Neural crest cell (in vitro differentiated cells): ENCODE results near the gene PCCA. TPM values are rescaled to one million over a fixed set of nuclear protein-coding genes. Genes with fewer than 3 reads are reported as not detected.
A peak's percentile ranks its signal among the peaks of the same experiment; 100 is the strongest.

ENCODE experiments used
- DNase-seq: peaks from one replicate; pipeline ENCODE4 v3.0.0; 2021; ENCODE audit warnings: low read depth, mixed read lengths, low spot score
- H3K27ac Mint-ChIP-seq: one replicate; pipeline ENCODE4 v1.8.0; 2021; ENCODE audit warnings: mild to moderate bottlenecking, mixed read lengths; ENCODE audit not compliant: unreplicated experiment
- H3K27me3 Mint-ChIP-seq: 2 replicates; pipeline ENCODE4 v1.8.0; 2021; ENCODE audit warnings: low read depth, mild to moderate bottlenecking, mixed read lengths
- H3K36me3 Mint-ChIP-seq: 2 replicates; pipeline ENCODE4 v1.8.0; 2021; ENCODE audit warnings: low read depth, mild to moderate bottlenecking, mixed read lengths
- H3K4me1 Mint-ChIP-seq: 2 replicates; pipeline ENCODE4 v1.8.0; 2021; ENCODE audit warnings: mixed read lengths
- H3K4me3 Mint-ChIP-seq: one replicate; pipeline ENCODE4 v1.8.0; 2021; ENCODE audit warnings: mild to moderate bottlenecking, mixed read lengths
- H3K9me3 Mint-ChIP-seq: 2 replicates; pipeline ENCODE4 v1.8.0; 2021; ENCODE audit warnings: mixed read lengths
- total RNA-seq: library from RNA; stranded (reverse); gene quantifications from 2 replicates; pipeline ENCODE4 v1.2.1, GENCODE V29; 2021
- TF ChIP-seq, protein P1 (sequence below): fragments of 200-600 bp; sonication (generic); conservative IDR thresholded peaks from 2 replicates; pipeline ENCODE4 v1.5.0; 2021; ENCODE audit warnings: antibody characterized with exemption, mild to moderate bottlenecking

PCCA gene
- total RNA-seq, 1 donor from 2014 or later = 40.6 TPM

DNA sequence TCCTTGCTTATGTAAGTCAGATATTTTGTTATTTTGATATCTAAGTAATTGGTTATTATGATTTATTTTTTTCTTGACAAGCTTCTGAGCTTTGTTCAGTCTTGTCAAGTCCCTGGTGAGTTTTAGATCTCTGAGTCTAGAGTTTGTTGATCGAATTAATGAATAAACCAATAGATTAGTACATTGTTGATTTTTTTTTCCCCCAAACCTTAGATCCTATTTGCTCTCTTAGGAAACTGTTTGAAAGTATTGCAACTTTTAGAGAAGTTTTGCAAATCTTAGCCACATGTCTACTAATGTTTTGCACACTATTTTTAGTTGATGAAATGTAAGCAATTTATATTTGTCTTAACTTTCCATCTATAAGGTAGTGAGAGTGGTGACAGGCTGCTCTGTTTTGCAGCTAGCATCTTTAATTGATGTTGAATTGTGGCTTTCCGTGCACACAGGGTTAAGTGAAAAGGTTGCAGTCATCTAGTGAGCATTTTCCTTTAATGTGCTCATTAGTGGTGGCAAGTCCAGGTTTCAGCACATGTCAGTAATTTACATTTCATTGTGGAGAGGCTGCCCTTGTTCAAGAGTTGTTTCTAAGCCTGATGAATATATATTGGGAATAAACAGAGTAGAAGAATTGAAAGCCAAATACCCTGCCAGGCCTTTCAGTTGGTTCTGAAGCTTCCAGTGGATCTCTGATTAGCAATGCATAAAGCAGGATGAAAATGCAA, 86.3 kb downstream of the PCCA start:
- Mint-ChIP-seq H3K4me1 (peaks cover 21% of the 10 kb centered on the region), H3K27ac (peak overlapping the region; percentile 8), H3K4me3 (no peak overlapping the region), H3K27me3 (no peaks in the 10 kb centered on the region), H3K36me3 (peaks cover 13% of the 10 kb centered on the region), H3K9me3 (peaks cover 4% of the 10 kb centered on the region)
- no peak for DNase-seq
- TF ChIP-seq, protein P1, sequence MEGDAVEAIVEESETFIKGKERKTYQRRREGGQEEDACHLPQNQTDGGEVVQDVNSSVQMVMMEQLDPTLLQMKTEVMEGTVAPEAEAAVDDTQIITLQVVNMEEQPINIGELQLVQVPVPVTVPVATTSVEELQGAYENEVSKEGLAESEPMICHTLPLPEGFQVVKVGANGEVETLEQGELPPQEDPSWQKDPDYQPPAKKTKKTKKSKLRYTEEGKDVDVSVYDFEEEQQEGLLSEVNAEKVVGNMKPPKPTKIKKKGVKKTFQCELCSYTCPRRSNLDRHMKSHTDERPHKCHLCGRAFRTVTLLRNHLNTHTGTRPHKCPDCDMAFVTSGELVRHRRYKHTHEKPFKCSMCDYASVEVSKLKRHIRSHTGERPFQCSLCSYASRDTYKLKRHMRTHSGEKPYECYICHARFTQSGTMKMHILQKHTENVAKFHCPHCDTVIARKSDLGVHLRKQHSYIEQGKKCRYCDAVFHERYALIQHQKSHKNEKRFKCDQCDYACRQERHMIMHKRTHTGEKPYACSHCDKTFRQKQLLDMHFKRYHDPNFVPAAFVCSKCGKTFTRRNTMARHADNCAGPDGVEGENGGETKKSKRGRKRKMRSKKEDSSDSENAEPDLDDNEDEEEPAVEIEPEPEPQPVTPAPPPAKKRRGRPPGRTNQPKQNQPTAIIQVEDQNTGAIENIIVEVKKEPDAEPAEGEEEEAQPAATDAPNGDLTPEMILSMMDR = no peak

DNA sequence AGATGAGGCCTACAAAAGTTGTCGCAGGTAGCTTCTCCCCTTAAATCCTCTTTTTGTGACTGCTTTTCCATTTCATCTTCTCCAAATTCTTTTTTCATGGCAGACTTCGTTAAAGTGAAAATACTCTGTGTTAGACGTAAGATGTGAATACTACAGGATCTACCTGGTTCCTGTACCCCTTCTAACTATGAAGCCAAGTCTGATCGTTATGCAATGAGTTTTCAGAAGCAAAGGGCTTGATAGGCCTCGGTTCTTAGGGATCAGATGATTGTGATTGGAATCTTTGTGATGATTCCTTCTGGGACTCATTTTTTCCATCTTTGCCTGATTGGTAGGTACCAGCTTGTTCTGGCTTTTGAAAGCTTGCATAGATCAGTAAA, 86.9 kb downstream of the PCCA start:
- DNase-seq = no peak

DNA sequence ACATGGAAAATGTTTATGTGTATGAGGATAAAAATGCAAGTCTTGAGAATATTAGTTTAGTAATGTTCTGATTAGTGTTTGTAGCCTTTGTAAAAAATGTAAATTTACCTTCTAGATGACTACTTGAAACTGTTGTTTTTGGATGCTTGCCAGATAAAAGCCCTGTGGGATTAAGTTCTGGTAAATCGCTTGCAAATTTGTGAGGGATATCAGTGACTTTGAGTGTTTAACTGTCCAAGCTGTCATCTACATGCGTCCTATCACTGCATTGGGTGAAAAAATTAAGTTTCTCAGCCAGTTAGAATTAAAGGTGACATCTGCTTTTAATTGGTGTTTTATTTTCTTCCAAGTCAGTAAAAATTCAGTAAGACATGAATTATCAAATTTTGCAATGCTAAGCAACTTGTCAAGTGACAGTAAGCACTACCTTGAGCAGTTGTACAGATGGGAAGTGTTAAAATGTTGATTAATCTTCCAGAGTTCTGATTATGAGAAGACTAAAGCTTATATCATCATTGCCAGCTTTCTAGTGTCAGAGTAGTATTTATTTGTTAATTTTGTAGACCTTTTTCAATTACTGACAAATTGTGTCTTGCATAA, 88.0 kb downstream of the PCCA start:
- H3K27me3 Mint-ChIP-seq = no peaks in the 10 kb centered on the region
- TF ChIP-seq, protein P1 = no peak
- H3K27ac Mint-ChIP-seq = no peak overlapping the region
- H3K36me3 Mint-ChIP-seq = peaks cover 13% of the 10 kb centered on the region
- peaks cover 4% of the 10 kb centered on the region for H3K9me3 Mint-ChIP-seq
- H3K4me1 Mint-ChIP-seq = peaks cover 21% of the 10 kb centered on the region
- H3K4me3 Mint-ChIP-seq = no peak overlapping the region
- DNase-seq = no peak

More for the DNA sequence above, 86.9 kb downstream of the PCCA start:
- H3K27me3 Mint-ChIP-seq = no peaks in the 10 kb centered on the region
- TF ChIP-seq, protein P1 = no peak
- H3K9me3 Mint-ChIP-seq = peaks cover 4% of the 10 kb centered on the region
- H3K4me1 Mint-ChIP-seq = peaks cover 21% of the 10 kb centered on the region
- peaks cover 13% of the 10 kb centered on the region for H3K36me3 Mint-ChIP-seq
- H3K4me3 Mint-ChIP-seq = no peak overlapping the region
- H3K27ac Mint-ChIP-seq = peak overlapping the region; percentile 8

DNA sequence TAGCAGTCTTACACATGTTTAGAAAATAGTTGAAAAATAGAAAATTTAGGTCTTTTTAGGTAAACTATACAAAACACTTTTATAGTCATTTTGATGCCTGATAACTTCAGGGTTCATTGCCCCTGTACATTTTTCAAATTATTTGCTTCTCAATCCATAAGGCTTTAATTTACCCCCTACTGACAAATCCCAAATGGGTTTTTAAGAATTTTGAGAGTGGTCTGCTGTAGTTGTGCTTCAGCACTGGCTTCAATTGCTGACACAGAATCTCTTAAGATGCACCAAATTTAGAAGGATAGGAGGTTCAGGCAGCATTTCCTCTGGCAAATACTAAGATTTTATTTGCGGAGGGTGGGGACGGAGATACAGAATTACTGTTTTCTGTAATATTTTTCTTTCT, 89.4 kb downstream of the PCCA start:
- Mint-ChIP-seq H3K4me3 (no peak overlapping the region), H3K9me3 (peaks cover 4% of the 10 kb centered on the region), H3K27me3 (no peaks in the 10 kb centered on the region), H3K4me1 (peaks cover 25% of the 10 kb centered on the region), H3K27ac (no peak overlapping the region), H3K36me3 (peaks cover 6% of the 10 kb centered on the region)
- DNase-seq = no peak
- TF ChIP-seq, protein P1 = no peak

DNA sequence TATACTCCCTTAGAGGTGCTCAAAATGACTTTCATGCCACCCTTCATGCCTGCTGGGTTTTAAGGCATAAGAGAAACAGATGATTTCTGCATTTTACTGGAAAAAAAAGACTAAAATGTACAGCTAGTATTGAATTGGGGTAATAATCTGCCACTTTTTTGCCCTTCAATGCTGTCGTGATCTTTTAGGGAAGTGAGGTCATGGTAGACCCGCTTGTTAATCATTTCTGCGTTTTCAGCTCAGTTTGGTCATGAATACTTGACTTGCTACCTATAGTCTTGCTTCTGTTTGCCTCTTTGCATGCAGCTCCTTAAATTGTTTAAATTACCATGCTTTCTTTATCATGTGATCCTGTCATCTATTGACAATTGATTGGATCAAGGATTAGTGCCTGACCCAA, 90.4 kb downstream of the PCCA start:
- Mint-ChIP-seq H3K27ac (no peak overlapping the region), H3K4me1 (peaks cover 25% of the 10 kb centered on the region), H3K36me3 (no peaks in the 10 kb centered on the region), H3K9me3 (no peaks in the 10 kb centered on the region), H3K27me3 (no peaks in the 10 kb centered on the region), H3K4me3 (no peak overlapping the region)
- DNase-seq = no peak
- TF ChIP-seq, protein P1 = no peak
